DOHH2 (cell line): ENCODE results near the gene SKOR1.

ENCODE experiments used
- H3F3A ChIP-seq: fragments of 200-600 bp; sonication (generic), shearing (Covaris generic); 2 replicates; pipeline ENCODE4 v1.6.0; 2016; ENCODE audit warnings: antibody characterized with exemption, mild to moderate bottlenecking; ENCODE audit not compliant: control insufficient read depth, insufficient read depth
- H3K27ac ChIP-seq: fragments of 200-600 bp; sonication (generic); 2 replicates; pipeline ENCODE4 v1.5.1; 2014; ENCODE audit warnings: low read depth, mild to moderate bottlenecking, low read length, moderate library complexity
- H3K27me3 ChIP-seq: fragments of 200-600 bp; sonication (generic); 2 replicates; pipeline ENCODE4 v1.6.1; 2014; ENCODE audit warnings: mild to moderate bottlenecking, low read length, mixed read lengths; ENCODE audit not compliant: control insufficient read depth
- H3K36me3 ChIP-seq: fragments of 200-600 bp; sonication (generic); 2 replicates; pipeline ENCODE4 v1.6.1; 2014; ENCODE audit warnings: mild to moderate bottlenecking, low read length, moderate library complexity, mixed read lengths; ENCODE audit not compliant: control insufficient read depth
- H3K4me1 ChIP-seq: fragments of 200-600 bp; sonication (generic); 2 replicates; pipeline ENCODE4 v1.6.1; 2014; ENCODE audit warnings: mild to moderate bottlenecking, low read length, mixed read lengths; ENCODE audit not compliant: control insufficient read depth
- H3K4me2 ChIP-seq: fragments of 200-600 bp; sonication (generic); 2 replicates; pipeline ENCODE4 v1.6.0; 2014; ENCODE audit warnings: mild to moderate bottlenecking, low read length, moderate library complexity
- H3K4me3 ChIP-seq: fragments of 200-600 bp; sonication (generic); 2 replicates; pipeline ENCODE4 v1.5.1; 2014; ENCODE audit warnings: mild to moderate bottlenecking, low read length, mixed read lengths
- H3K79me2 ChIP-seq: fragments of 200-600 bp; sonication (generic); 2 replicates; pipeline ENCODE4 v1.6.1; 2014; ENCODE audit warnings: mild to moderate bottlenecking, low read length, mixed read lengths; ENCODE audit not compliant: control insufficient read depth
- H3K9me2 ChIP-seq: fragments of 200-600 bp; sonication (generic); replicated peaks from 2 replicates; pipeline ENCODE4 v1.6.1; 2014; ENCODE audit warnings: mild to moderate bottlenecking, low read length, mixed read lengths; ENCODE audit not compliant: control insufficient read depth
- H3K9me3 ChIP-seq: fragments of 200-600 bp; sonication (generic); 2 replicates; pipeline ENCODE4 v1.6.1; 2014; ENCODE audit warnings: antibody characterized with exemption, low read length, mixed read lengths; ENCODE audit not compliant: control insufficient read depth, insufficient read depth
- H4K20me1 ChIP-seq: fragments of 200-600 bp; sonication (generic); 2 replicates; pipeline ENCODE4 v1.6.0; 2014; ENCODE audit warnings: low read depth, mild to moderate bottlenecking, antibody characterized with exemption, low read length, moderate library complexity; ENCODE audit not compliant: control insufficient read depth, insufficient read depth
- CTCF ChIP-seq: fragments of 200-600 bp; sonication (generic); IDR thresholded peaks from one replicate; pipeline ENCODE4 v1.5.1; 2014; ENCODE audit warnings: antibody characterized with exemption, mild to moderate bottlenecking, low read depth, low read length; ENCODE audit not compliant: poor library complexity, severe bottlenecking
- EZH2phosphoT487 ChIP-seq: fragments of 200-600 bp; sonication (generic); IDR thresholded peaks from 2 replicates; pipeline ENCODE4 v1.6.1; 2017; ENCODE audit warnings: borderline replicate concordance, mild to moderate bottlenecking, antibody characterized with exemption, low read length, moderate library complexity, mixed read lengths

The SKOR1 gene

GRCh38 chr15:67803996-67804843 lies 21.1 kb upstream of the SKOR1 start:
- Histone ChIP-seq H3K4me3 (no peak overlapping the region), H3K27me3 (no peaks in the 10 kb centered on the region), H4K20me1 (no peaks in the 10 kb centered on the region), H3K79me2 (no peaks in the 10 kb centered on the region), H3K9me2 (no peaks in the 10 kb centered on the region), H3K4me1 (no peaks in the 10 kb centered on the region), H3K27ac (no peak overlapping the region), H3F3A (no peaks in the 10 kb centered on the region), H3K4me2 (no peak overlapping the region), H3K9me3 (no peaks in the 10 kb centered on the region), H3K36me3 (no peaks in the 10 kb centered on the region)
- TF ChIP-seq EZH2phosphoT487 (no peak), CTCF (no peak)

GRCh38 chr15:67805008-67805665 lies 20.2 kb upstream of the SKOR1 start:
- no peaks in the 10 kb centered on the region for H3K9me3 ChIP-seq
- H3K9me2 ChIP-seq, result no peaks in the 10 kb centered on the region
- no peaks in the 10 kb centered on the region for H3F3A ChIP-seq
- H3K36me3 ChIP-seq, result no peaks in the 10 kb centered on the region
- H3K4me3 ChIP-seq, result no peak overlapping the region
- no peaks in the 10 kb centered on the region for H4K20me1 ChIP-seq
- no peak overlapping the region for H3K4me2 ChIP-seq
- no peaks in the 10 kb centered on the region for H3K4me1 ChIP-seq
- no peak for TF ChIP-seq EZH2phosphoT487
- no peak for TF ChIP-seq CTCF
- no peak overlapping the region for H3K27ac ChIP-seq
- H3K79me2 ChIP-seq, result no peaks in the 10 kb centered on the region
- H3K27me3 ChIP-seq, result no peaks in the 10 kb centered on the region

GRCh38 chr15:67805666-67806516 lies 19.4 kb upstream of the SKOR1 start:
- Histone ChIP-seq H4K20me1 (no peaks in the 10 kb centered on the region), H3K9me2 (no peaks in the 10 kb centered on the region), H3K9me3 (no peaks in the 10 kb centered on the region), H3K4me1 (no peaks in the 10 kb centered on the region), H3K36me3 (no peaks in the 10 kb centered on the region), H3F3A (no peaks in the 10 kb centered on the region), H3K79me2 (no peaks in the 10 kb centered on the region), H3K4me2 (no peak overlapping the region), H3K4me3 (no peak overlapping the region), H3K27ac (no peak overlapping the region), H3K27me3 (no peaks in the 10 kb centered on the region)
- TF ChIP-seq EZH2phosphoT487 (no peak), CTCF (no peak)
